HUES64 (cell line): ENCODE results near the gene GRIN2A.

Experiments
- H3K27ac ChIP-seq: 2 replicates; pipeline ENCODE4 v1.7.0; 2013; ENCODE audit warnings: low read depth, low read length, inconsistent platforms
- H3K27me3 ChIP-seq: 2 replicates; pipeline ENCODE4 v1.6.1; 2013; ENCODE audit warnings: mild to moderate bottlenecking, low read length; ENCODE audit not compliant: insufficient read depth
- H3K36me3 ChIP-seq: 2 replicates; pipeline ENCODE4 v1.6.1; 2013; ENCODE audit warnings: mild to moderate bottlenecking, low read length; ENCODE audit not compliant: insufficient read depth
- H3K4me1 ChIP-seq: 2 replicates; pipeline ENCODE4 v1.6.1; 2013; ENCODE audit warnings: mild to moderate bottlenecking, low read length, moderate library complexity; ENCODE audit not compliant: insufficient read depth
- H3K4me3 ChIP-seq: 2 replicates; pipeline ENCODE4 v1.5.1; 2013; ENCODE audit warnings: mild to moderate bottlenecking, low read length, moderate library complexity
- H3K9ac ChIP-seq: 2 replicates; pipeline ENCODE4 v1.6.1; 2013; ENCODE audit warnings: mild to moderate bottlenecking, low read depth, low read length
- H3K9me3 ChIP-seq: 2 replicates; pipeline ENCODE4 v1.6.1; 2013; ENCODE audit warnings: low read depth, low read length; ENCODE audit not compliant: insufficient read depth
- WGBS: fragments of 150-250, 120-280 bp; methylation state at CpG from one replicate; pipeline ENCODE4 v1.1.7; 2013; ENCODE audit warnings: missing lambda C conversion rate; 5-methylcytosine and 5-hydroxymethylcytosine counted together

Gene GRIN2A

GRCh38 chr16:10111156-10111761 is 71.0 kb downstream of the GRIN2A start:
- Histone ChIP-seq H3K9me3 (no peaks in the 10 kb centered on the region), H3K27me3 (no peaks in the 10 kb centered on the region), H3K27ac (no peak overlapping the region), H3K4me1 (no peaks in the 10 kb centered on the region), H3K9ac (no peak overlapping the region), H3K4me3 (no peak overlapping the region), H3K36me3 (no peaks in the 10 kb centered on the region)
- WGBS, result 96% methylated on average over 26 of the region's 26 CpGs

GRCh38 chr16:10110552-10110951 is 71.7 kb downstream of the GRIN2A start:
- H3K4me1 ChIP-seq, result no peaks in the 10 kb centered on the region
- H3K27ac ChIP-seq, result no peak overlapping the region
- H3K27me3 ChIP-seq, result no peaks in the 10 kb centered on the region
- H3K4me3 ChIP-seq, result no peak overlapping the region
- H3K9ac ChIP-seq, result no peak overlapping the region
- H3K36me3 ChIP-seq, result no peaks in the 10 kb centered on the region
- no peaks in the 10 kb centered on the region for H3K9me3 ChIP-seq
- WGBS, result 84% methylated on average over 2 of the region's 4 CpGs

- H3K27me3 ChIP-seq, result no peaks in the 10 kb centered on the region
- H3K36me3 ChIP-seq, result no peaks in the 10 kb centered on the region
- H3K4me1 ChIP-seq, result no peaks in the 10 kb centered on the region
- no CpG with 5 or more reads among the region's 1 CpG for WGBS
- no peak overlapping the region for H3K4me3 ChIP-seq
- no peak overlapping the region for H3K27ac ChIP-seq
- no peak overlapping the region for H3K9ac ChIP-seq
- no peaks in the 10 kb centered on the region for H3K9me3 ChIP-seq
These were observed 75.1 kb downstream of the GRIN2A start for GRCh38 chr16:10107081-10107480.

GRCh38 chr16:10103700-10104099 is 78.5 kb downstream of the GRIN2A start:
- no peak overlapping the region for H3K9ac ChIP-seq
- no CpG with 5 or more reads among the region's 1 CpG for WGBS

GRCh38 chr16:10103118-10103517 is 79.1 kb downstream of the GRIN2A start:
- no peaks in the 10 kb centered on the region for H3K27me3 ChIP-seq

More at GRCh38 chr16:10103700-10104099, 78.5 kb downstream of the GRIN2A start:
- Histone ChIP-seq H3K4me1 (no peaks in the 10 kb centered on the region), H3K9me3 (no peaks in the 10 kb centered on the region), H3K4me3 (no peak overlapping the region), H3K27ac (no peak overlapping the region), H3K36me3 (no peaks in the 10 kb centered on the region), H3K27me3 (no peaks in the 10 kb centered on the region)

GRCh38 chr16:10100829-10101228 is 81.4 kb downstream of the GRIN2A start:
- WGBS, result 82% methylated on average over 4 of the region's 4 CpGs

More at GRCh38 chr16:10103118-10103517, 79.1 kb downstream of the GRIN2A start:
- no peak overlapping the region for H3K4me3 ChIP-seq
- no peaks in the 10 kb centered on the region for H3K9me3 ChIP-seq
- no peak overlapping the region for H3K9ac ChIP-seq
- H3K27ac ChIP-seq, result no peak overlapping the region
- H3K4me1 ChIP-seq, result no peaks in the 10 kb centered on the region
- H3K36me3 ChIP-seq, result no peaks in the 10 kb centered on the region

GRCh38 chr16:10098991-10099390 is 83.2 kb downstream of the GRIN2A start:
- Histone ChIP-seq H3K9me3 (no peaks in the 10 kb centered on the region), H3K4me3 (no peak overlapping the region), H3K27me3 (no peaks in the 10 kb centered on the region), H3K36me3 (no peaks in the 10 kb centered on the region), H3K9ac (no peak overlapping the region), H3K27ac (no peak overlapping the region), H3K4me1 (no peaks in the 10 kb centered on the region)

More at GRCh38 chr16:10100829-10101228, 81.4 kb downstream of the GRIN2A start:
- H3K9ac ChIP-seq, result no peak overlapping the region
- no peaks in the 10 kb centered on the region for H3K9me3 ChIP-seq
- no peak overlapping the region for H3K4me3 ChIP-seq
- H3K36me3 ChIP-seq, result no peaks in the 10 kb centered on the region
- no peak overlapping the region for H3K27ac ChIP-seq
- no peaks in the 10 kb centered on the region for H3K27me3 ChIP-seq
- no peaks in the 10 kb centered on the region for H3K4me1 ChIP-seq

- Histone ChIP-seq H3K9me3 (no peaks in the 10 kb centered on the region), H3K4me1 (no peaks in the 10 kb centered on the region), H3K4me3 (no peak overlapping the region), H3K9ac (no peak overlapping the region), H3K27me3 (no peaks in the 10 kb centered on the region), H3K27ac (no peak overlapping the region), H3K36me3 (no peaks in the 10 kb centered on the region)
- WGBS, result 100% methylated on average over 1 of the region's 2 CpGs
These were observed 85.0 kb downstream of the GRIN2A start for GRCh38 chr16:10097271-10097670.

GRCh38 chr16:10093576-10093975 is 88.7 kb downstream of the GRIN2A start:
- Histone ChIP-seq H3K36me3 (no peaks in the 10 kb centered on the region), H3K9ac (no peak overlapping the region), H3K4me3 (no peak overlapping the region), H3K27ac (no peak overlapping the region), H3K4me1 (no peaks in the 10 kb centered on the region), H3K27me3 (no peaks in the 10 kb centered on the region), H3K9me3 (no peaks in the 10 kb centered on the region)
- WGBS, result 95% methylated on average over 8 of the region's 8 CpGs

- Histone ChIP-seq H3K27me3 (no peaks in the 10 kb centered on the region), H3K4me3 (no peak overlapping the region), H3K36me3 (no peaks in the 10 kb centered on the region), H3K9ac (no peak overlapping the region), H3K27ac (no peak overlapping the region), H3K9me3 (no peaks in the 10 kb centered on the region), H3K4me1 (no peaks in the 10 kb centered on the region)
- WGBS, result 100% methylated on average over 1 of the region's 1 CpG
These were observed 91.4 kb downstream of the GRIN2A start for GRCh38 chr16:10090816-10091215.

- no peaks in the 10 kb centered on the region for H3K4me1 ChIP-seq
- H3K9me3 ChIP-seq, result no peaks in the 10 kb centered on the region
- no peak overlapping the region for H3K4me3 ChIP-seq
- no peaks in the 10 kb centered on the region for H3K27me3 ChIP-seq
- no peaks in the 10 kb centered on the region for H3K36me3 ChIP-seq
- no peak overlapping the region for H3K9ac ChIP-seq
- H3K27ac ChIP-seq, result no peak overlapping the region
- WGBS, result 90% methylated on average over 7 of the region's 7 CpGs
These were observed 93.8 kb downstream of the GRIN2A start for GRCh38 chr16:10088380-10088793.

- H3K36me3 ChIP-seq, result no peaks in the 10 kb centered on the region
- no peaks in the 10 kb centered on the region for H3K9me3 ChIP-seq
- H3K4me3 ChIP-seq, result no peak overlapping the region
- no peak overlapping the region for H3K9ac ChIP-seq
- WGBS, result over 99% methylated on average over 3 of the region's 4 CpGs
- no peaks in the 10 kb centered on the region for H3K4me1 ChIP-seq
- H3K27me3 ChIP-seq, result no peaks in the 10 kb centered on the region
- H3K27ac ChIP-seq, result no peak overlapping the region
These were observed 95.1 kb downstream of the GRIN2A start for GRCh38 chr16:10087151-10087550.
